T-helper 17 cell (primary cell): Measurements from ENCODE around the gene CHAMP1. TPM values are rescaled to one million over a fixed set of nuclear protein-coding genes. Genes with fewer than 3 reads are reported as not detected.
"Not testable (repeated sequence)": the region's sequence is repeated elsewhere in the genome, so short reads cannot be mapped to it uniquely, and the experiment has no call there.

Experiments
- ATAC-seq: fragments of 150-1000 bp; cut with Tn5 transposase; 2 replicates; pipeline ENCODE4 v1.10.0; 2021; ENCODE audit warnings: mild to moderate bottlenecking, moderate library complexity
- DNase-seq, 3 donors: peaks; one replicate each; pipeline versions ENCODE4 v3.0.0 to v3.0.0-alpha.2; 2020 to 2021
- H3K9me3 ChIP-seq: one replicate; pipeline ENCODE4 v1.7.0; 2013; ENCODE audit warnings: low read length, mild to moderate bottlenecking; ENCODE audit not compliant: control insufficient read depth, poor library complexity, severe bottlenecking
- H3K27ac Mint-ChIP-seq: one replicate; pipeline ENCODE4 v1.8.0; 2022; ENCODE audit warnings: mild to moderate bottlenecking, moderate library complexity, mixed read lengths
- H3K27me3 Mint-ChIP-seq: one replicate; pipeline ENCODE4 v1.8.0; 2022; ENCODE audit warnings: mixed read lengths
- H3K36me3 Mint-ChIP-seq: one replicate; pipeline ENCODE4 v1.8.0; 2022; ENCODE audit warnings: low read depth, mixed read lengths
- H3K4me1 Mint-ChIP-seq: one replicate; pipeline ENCODE4 v1.8.0; 2022; ENCODE audit warnings: mild to moderate bottlenecking, mixed read lengths
- H3K4me3 Mint-ChIP-seq: one replicate; pipeline ENCODE4 v1.8.0; 2022; ENCODE audit warnings: mild to moderate bottlenecking, moderate library complexity, mixed read lengths
- total RNA-seq, 4 donors: library from RNA in 2 of 4; stranded (reverse) in 2 of 4; gene quantifications; one replicate each; pipeline ENCODE4 v1.2.3 and lab custom pipeline; 2022 to 2026

Gene CHAMP1
- total RNA-seq, 2 donors from 2014 or later, result 10.2 to 12.1 TPM

- ATAC-seq (no peak), DNase-seq (no peak)
- Mint-ChIP-seq H3K36me3 (peaks cover 13% of the 10 kb centered on the region), H3K4me3 (no peak overlapping the region), H3K4me1 (peaks cover 14% of the 10 kb centered on the region), H3K27me3 (no peaks in the 10 kb centered on the region), H3K27ac (peak overlapping the region; percentile 49)
- no peaks in the 10 kb centered on the region for H3K9me3 ChIP-seq
Observed at GRCh38 chr13:114328595-114328994, 14.3 kb downstream of the CHAMP1 start.

GRCh38 chr13:114330086-114330485, 15.8 kb downstream of the CHAMP1 start:
- no peak for ATAC-seq
- Mint-ChIP-seq H3K4me1 (peaks cover 16% of the 10 kb centered on the region), H3K27ac (no peak overlapping the region), H3K27me3 (no peaks in the 10 kb centered on the region), H3K4me3 (no peak overlapping the region), H3K36me3 (peaks cover 7% of the 10 kb centered on the region)
- no peaks in the 10 kb centered on the region for H3K9me3 ChIP-seq
- DNase-seq, result no peak

- not testable (repeated sequence) for H3K27me3 Mint-ChIP-seq, DNase-seq, ATAC-seq, H3K9me3 ChIP-seq, H3K36me3 Mint-ChIP-seq, H3K4me1 Mint-ChIP-seq
- H3K4me3 Mint-ChIP-seq, result peak overlapping the region; percentile 59
- H3K27ac Mint-ChIP-seq, result peak overlapping the region; percentile 75
Observed at GRCh38 chr13:114333881-114334280, 19.6 kb downstream of the CHAMP1 start.

GRCh38 chr13:114334305-114335053, 20.2 kb downstream of the CHAMP1 start:
- peak overlapping the region; percentile 75 for H3K27ac Mint-ChIP-seq
- H3K4me1 Mint-ChIP-seq, result peaks cover 8% of the 10 kb centered on the region
- no peaks in the 10 kb centered on the region for H3K36me3 Mint-ChIP-seq
- DNase-seq (no peak), ATAC-seq (no peak)
- H3K9me3 ChIP-seq, result no peaks in the 10 kb centered on the region
- peak overlapping the region; percentile 65 for H3K4me3 Mint-ChIP-seq
- no peaks in the 10 kb centered on the region for H3K27me3 Mint-ChIP-seq

GRCh38 chr13:114336457-114336856, 22.2 kb downstream of the CHAMP1 start:
- H3K4me3 Mint-ChIP-seq, H3K9me3 ChIP-seq, H3K27me3 Mint-ChIP-seq, H3K36me3 Mint-ChIP-seq, ATAC-seq, H3K27ac Mint-ChIP-seq, DNase-seq: not testable (repeated sequence)
- H3K4me1 Mint-ChIP-seq, result peaks cover 11% of the 10 kb centered on the region

GRCh38 chr13:114338959-114339358, 24.7 kb downstream of the CHAMP1 start:
- Mint-ChIP-seq H3K36me3 (no peaks in the 10 kb centered on the region), H3K4me1 (peaks cover 10% of the 10 kb centered on the region), H3K27me3 (peaks cover 7% of the 10 kb centered on the region), H3K27ac (no peak overlapping the region), H3K4me3 (no peak overlapping the region)
- no peaks in the 10 kb centered on the region for H3K9me3 ChIP-seq
- no peak for DNase-seq
- no peak for ATAC-seq

- Mint-ChIP-seq H3K4me3 (no peak overlapping the region), H3K27ac (no peak overlapping the region), H3K4me1 (peaks cover 5% of the 10 kb centered on the region), H3K27me3 (peaks cover 7% of the 10 kb centered on the region), H3K36me3 (no peaks in the 10 kb centered on the region)
- H3K9me3 ChIP-seq, result no peaks in the 10 kb centered on the region
- ATAC-seq (peak; percentile 50), DNase-seq (no peak)
Observed at GRCh38 chr13:114339857-114340534, 25.7 kb downstream of the CHAMP1 start.

DNA sequence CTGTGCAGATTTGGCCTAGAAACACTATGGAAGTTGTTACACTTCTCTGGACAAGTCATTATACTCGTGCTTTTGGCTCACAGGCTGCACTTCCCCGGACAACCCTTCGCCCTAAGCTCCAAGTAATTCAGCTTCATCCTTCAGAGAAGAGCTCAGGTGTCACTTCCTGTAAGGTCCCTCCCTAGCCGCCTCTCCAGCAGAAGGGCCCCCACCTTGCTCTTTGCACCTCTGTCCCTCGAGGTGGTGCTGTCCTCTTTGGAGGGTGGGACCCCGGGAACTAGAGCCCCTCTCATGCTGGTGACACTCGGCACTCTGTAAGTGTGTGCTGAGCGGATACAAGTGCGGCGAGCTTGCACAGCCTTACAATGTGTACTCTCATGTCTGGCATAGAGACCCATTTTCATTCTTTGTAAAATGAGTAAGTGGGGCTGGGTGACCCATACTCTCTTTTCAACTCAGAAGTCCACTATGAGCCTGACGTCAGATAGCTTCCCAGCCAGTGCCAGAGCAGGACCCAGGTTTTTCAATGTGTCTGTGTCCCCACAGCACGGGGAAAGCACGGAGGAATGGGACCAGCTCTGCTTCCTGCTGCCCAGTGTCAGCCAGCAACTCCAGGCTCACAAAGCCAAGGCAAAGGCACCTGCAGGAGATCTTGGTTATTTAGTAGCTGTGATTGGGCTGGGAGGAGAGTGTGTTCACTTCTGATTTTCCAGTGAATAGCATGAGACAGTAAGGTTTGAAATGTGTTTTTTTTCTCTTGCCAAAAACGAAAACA, 26.9 kb downstream of the CHAMP1 start:
- no peak overlapping the region for H3K27ac Mint-ChIP-seq
- ATAC-seq (no peak), DNase-seq (no peak)
- no peaks in the 10 kb centered on the region for H3K36me3 Mint-ChIP-seq
- H3K27me3 Mint-ChIP-seq, result peaks cover 10% of the 10 kb centered on the region
- H3K4me3 Mint-ChIP-seq, result no peak overlapping the region
- H3K4me1 Mint-ChIP-seq, result peaks cover 3% of the 10 kb centered on the region
- H3K9me3 ChIP-seq, result no peaks in the 10 kb centered on the region

GRCh38 chr13:114347256-114347655, 33.0 kb downstream of the CHAMP1 start:
- not testable (repeated sequence) for H3K4me3 Mint-ChIP-seq, H3K4me1 Mint-ChIP-seq, DNase-seq, H3K9me3 ChIP-seq, ATAC-seq, H3K36me3 Mint-ChIP-seq, H3K27ac Mint-ChIP-seq
- peaks cover 40% of the 10 kb centered on the region for H3K27me3 Mint-ChIP-seq

DNA sequence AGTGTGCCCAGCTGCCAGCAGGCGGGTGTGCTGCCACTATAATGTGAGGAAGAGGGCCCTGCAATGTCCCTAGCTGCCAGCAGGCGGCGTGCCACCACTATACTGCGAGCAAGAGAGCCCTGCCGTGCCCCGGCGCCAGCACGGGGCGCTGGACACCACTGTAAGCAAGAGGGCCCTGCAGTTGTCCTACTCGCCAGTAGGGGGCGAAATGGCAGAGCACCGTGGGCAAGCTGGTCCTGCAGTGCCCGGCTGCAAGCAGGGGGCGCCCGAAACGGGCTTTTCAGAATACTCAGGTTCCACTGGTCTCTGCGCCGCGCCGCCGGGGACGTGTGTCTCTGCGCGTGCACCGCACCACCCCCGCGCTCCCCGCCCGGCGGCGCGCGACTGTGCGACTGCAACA, 38.5 kb downstream of the CHAMP1 start:
- peak in 1 of 3 donors; percentile 13 for DNase-seq
- peaks cover 29% of the 10 kb centered on the region for H3K27me3 Mint-ChIP-seq

DNA sequence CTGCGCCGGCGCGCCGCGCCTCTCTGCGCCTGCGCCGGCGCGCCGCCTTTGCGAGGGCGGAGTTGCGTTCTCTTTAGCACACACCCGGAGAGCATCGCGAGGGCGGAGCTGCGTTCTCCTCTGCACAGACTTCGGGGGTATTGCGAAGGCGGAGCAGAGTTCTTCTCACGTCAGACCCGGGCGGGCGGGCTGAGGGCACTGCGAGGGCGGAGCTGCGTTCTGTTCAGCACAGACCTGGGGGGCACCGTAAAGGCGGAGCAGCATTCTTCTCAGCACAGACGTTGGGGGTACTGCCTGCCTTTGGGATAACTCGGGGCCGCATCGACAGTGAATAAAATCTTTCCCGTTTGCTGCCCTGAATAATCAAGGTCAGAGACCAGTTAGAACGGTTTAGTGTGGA, 39.1 kb downstream of the CHAMP1 start:
- not testable (repeated sequence) for ATAC-seq, DNase-seq, H3K9me3 ChIP-seq, H3K36me3 Mint-ChIP-seq, H3K27ac Mint-ChIP-seq, H3K4me1 Mint-ChIP-seq, H3K4me3 Mint-ChIP-seq
- peaks cover 22% of the 10 kb centered on the region for H3K27me3 Mint-ChIP-seq

More for the DNA sequence above, 38.5 kb downstream of the CHAMP1 start:
- ATAC-seq, H3K4me1 Mint-ChIP-seq, H3K36me3 Mint-ChIP-seq, H3K9me3 ChIP-seq, H3K27ac Mint-ChIP-seq, H3K4me3 Mint-ChIP-seq: not testable (repeated sequence)
